ENCODE measurements around the gene SLC38A4. TPM values are rescaled to one million over a fixed set of nuclear protein-coding genes. Genes with fewer than 3 reads are reported as not detected.

Gene SLC38A4
- total RNA-seq, 1 experiment from 2014 or later, result not detected

GRCh38 chr12:46723629-46724419 lies 102.0 kb downstream of the SLC38A4 start:
- CTCF ChIA-PET, result no interaction called here
- no peaks in the 10 kb centered on the region for H3K79me2 ChIP-seq (ENCODE audit: insufficient read depth, low read length)
- ATAC-seq (no peak), DNase-seq (ENCODE audit: low read depth, low spot score) (no peak)
- POLR2A ChIA-PET, result no interaction called here
- no peaks in the 10 kb centered on the region for H3K4me1 ChIP-seq (ENCODE audit: control insufficient read depth in 1 of 2, insufficient read depth in 2 of 2, low read length in 2 of 2)
- no peaks in the 10 kb centered on the region for H3K36me3 ChIP-seq (ENCODE audit: control insufficient read depth in 1 of 2, insufficient read depth in 2 of 2, low read length in 2 of 2)
- no TSS peak for BruUV-seq (replicated peaks)
- H3K4me2 ChIP-seq (ENCODE audit: low read length), result no peak overlapping the region
- H4K20me1 ChIP-seq (ENCODE audit: insufficient read depth), result no peaks in the 10 kb centered on the region
- no peak overlapping the region for H3K9ac ChIP-seq (ENCODE audit: low read length)
- RAD21 ChIA-PET (ENCODE audit: low non-redundant PET in 1 of 2, low total read pairs in 2 of 2, uncharacterized antibody in 2 of 2, unreplicated experiment in 2 of 2), result no interaction called here
- no peak overlapping the region for H3K27ac ChIP-seq (ENCODE audit: low read depth, low read length)
- no peak for TF ChIP-seq TCF7L2 (IDR thresholded peaks at IDR 0.05; ENCODE audit: borderline replicate concordance, extremely low read depth, insufficient read depth, insufficient read length)
- no peak for TF ChIP-seq JUND (IDR thresholded peaks at IDR 0.05)
- no peak for TF ChIP-seq SRF (IDR thresholded peaks at IDR 0.05; ENCODE audit: low read depth)
- no peak for TF ChIP-seq ATF3 (IDR thresholded peaks at IDR 0.05)
- TF ChIP-seq RAD21 (IDR thresholded peaks at IDR 0.05; ENCODE audit: low read depth), result no peak
- TF ChIP-seq MAX (IDR thresholded peaks at IDR 0.05), result no peak
- no peak for TF ChIP-seq ZBTB33 (IDR thresholded peaks at IDR 0.05; ENCODE audit: extremely low read depth, insufficient replicate concordance, low read length)
- no peak for TF ChIP-seq ZFX (IDR thresholded peaks at IDR 0.05)
- no peaks in the 10 kb centered on the region for H3K27me3 ChIP-seq (ENCODE audit: insufficient read depth, low read length)
- H2AFZ ChIP-seq (ENCODE audit: low read depth, low read length, poor library complexity, severe bottlenecking), result no peak overlapping the region
- H3K4me3 ChIP-seq (replicated peaks in 1 of 2; ENCODE audit: low read depth in 1 of 2, low read length in 2 of 2), result no peak overlapping the region
- no peaks in the 10 kb centered on the region for H3K9me2 ChIP-seq (ENCODE audit: insufficient read depth)
- intact Hi-C loops (cut with micrococcal nuclease), result no loop called here
- H3K9me3 ChIP-seq (ENCODE audit: control insufficient read depth in 1 of 2, insufficient read depth in 1 of 2, low read depth in 1 of 2, low read length in 2 of 2), result no peaks in the 10 kb centered on the region

All from HCT116 (cell line).